PFSK-1 (cell line): ENCODE results near the gene TOR1AIP2.

ENCODE experiments used
- POLR2AphosphoS5 ChIP-seq: IDR thresholded peaks from 2 replicates; pipeline ENCODE4 v1.6.1; 2012; ENCODE audit warnings: low read depth, mild to moderate bottlenecking, control low read depth, low read length, moderate library complexity
- SIN3A ChIP-seq: IDR thresholded peaks from 2 replicates; pipeline ENCODE4 v1.6.1; 2012; ENCODE audit warnings: mild to moderate bottlenecking, low read length, moderate library complexity, borderline replicate concordance; ENCODE audit not compliant: insufficient read depth

DNA sequence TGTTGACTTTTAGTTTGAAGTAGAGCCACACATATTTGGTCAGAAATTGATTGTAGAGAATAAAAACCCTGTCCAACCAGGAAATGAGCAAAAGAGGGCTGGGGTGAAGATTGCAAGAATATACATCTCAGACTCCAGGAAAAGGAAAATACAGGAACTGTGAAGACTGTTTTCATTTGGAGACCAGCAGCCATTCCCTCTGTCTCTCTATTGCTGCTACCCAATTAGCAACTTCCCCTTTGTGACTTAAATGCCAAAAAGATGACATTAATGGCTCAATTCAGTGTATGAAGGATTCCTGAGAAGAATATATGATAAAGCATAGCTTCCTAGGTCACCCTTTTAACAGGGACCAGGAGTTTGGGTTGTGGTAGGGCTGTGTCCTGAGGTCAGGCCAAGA lies 45.4 kb upstream of the TOR1AIP2 start:
- TF ChIP-seq SIN3A (no peak), POLR2AphosphoS5 (no peak)
